HG02970 (cell line): ENCODE data around the gene TMC1.
"Not testable (repeated sequence)": the region's sequence is repeated elsewhere in the genome, so short reads cannot be mapped to it uniquely, and the experiment has no call there.

ENCODE experiments used
- ATAC-seq: cut with Tn5 transposase; IDR thresholded peaks from one replicate; pipeline ENCODE4 v1.9.1; 2021; ENCODE audit warnings: mild to moderate bottlenecking, moderate library complexity, moderate number of reproducible peaks; ENCODE audit not compliant: unreplicated experiment, low FRiP score

Gene TMC1

DNA sequence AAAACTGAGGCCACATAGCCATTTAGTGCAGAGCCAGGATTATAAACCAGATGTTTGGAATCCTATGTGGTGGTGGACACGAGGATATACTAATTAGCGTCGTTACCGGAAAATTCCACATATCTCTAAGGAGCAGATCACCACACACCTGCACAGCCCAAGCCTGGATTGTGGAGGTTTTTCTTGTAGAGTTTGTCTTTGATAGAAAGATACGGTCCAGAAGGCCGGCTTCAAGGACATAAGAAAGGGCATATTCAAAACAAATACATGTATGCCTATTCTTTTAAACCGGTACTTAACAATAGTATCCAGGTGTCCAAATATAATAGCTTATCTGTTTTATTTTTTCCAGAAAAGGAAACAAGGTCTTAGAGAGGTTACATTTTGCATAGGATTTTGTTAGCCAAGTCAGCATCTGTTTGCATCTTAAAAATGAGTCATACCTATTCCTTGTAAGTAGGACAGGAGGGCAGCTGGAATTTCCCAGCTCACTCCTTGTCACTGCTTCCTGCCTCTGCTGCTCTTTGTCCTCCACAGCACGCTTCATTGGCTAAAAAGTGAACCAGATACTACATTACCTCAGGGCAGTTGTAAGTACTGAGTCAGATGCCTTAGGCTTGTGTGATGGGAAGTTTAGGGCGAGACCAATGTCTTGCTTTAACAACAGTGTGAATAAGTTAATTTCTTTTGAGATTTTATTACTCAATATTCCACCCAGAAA lies 3.6 kb downstream of the TMC1 start:
- ATAC-seq, result no peak

DNA sequence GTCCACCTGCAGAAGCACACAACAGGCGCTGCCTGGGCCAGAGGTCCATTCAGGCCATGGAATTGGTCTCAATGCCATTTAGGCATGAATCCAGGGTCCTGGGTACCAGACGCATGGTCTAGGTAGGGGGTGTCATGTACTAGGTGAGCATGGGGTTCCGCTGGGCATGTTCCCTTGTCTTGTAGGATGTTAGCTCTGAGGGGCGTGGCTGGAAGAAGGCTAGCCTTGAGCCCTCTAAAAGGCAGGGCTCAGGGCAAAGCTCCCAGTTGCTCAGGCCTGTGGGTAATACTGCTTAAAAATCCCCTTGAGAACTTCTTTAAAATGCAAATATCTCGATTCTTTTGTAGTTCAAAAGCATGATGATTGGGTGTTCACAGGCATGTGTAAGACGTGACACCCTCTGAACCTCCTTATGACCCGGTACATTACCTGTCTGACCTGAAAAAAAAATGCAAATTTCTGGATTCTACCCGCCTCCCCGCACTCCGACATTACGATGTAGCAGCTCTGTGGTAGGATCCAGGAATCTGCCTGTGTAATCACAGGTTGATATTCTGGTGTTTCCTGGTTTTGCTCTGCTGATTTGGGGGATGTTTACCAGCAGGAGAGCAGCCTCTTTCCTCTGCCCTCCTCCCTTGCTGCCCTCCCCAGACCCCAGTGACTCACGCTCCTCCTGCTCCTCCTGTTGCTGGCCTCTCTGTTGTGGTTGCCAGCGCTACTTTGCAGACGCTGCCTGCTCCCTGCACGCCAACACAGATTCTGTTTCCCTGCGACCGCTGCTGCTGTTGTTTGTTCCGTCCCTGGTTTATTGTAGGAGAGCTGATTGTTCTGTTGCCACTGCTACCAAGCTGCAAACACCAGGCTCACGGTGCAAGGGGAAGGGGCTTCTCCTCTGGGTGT lies 5.7 kb downstream of the TMC1 start:
- peak; percentile 65 for ATAC-seq

DNA sequence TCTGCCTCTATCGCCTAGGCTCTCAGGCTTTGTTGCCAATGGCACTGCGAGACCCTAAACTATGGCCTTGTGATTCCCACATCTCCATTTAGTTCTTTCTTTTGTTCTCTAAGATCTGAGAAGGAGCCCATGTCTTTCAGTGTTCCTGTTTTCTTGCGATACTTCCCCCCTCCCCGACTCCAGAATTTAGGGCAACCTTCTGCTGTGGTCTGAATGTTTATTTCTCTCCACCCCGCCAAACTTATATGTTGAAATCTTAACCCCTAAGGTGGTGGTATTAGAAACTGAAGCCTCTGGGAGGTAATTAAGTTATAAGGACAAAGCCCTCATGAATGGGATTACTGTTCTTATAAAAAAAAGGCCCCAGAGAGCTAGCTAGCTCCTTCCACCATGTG lies 6.4 kb downstream of the TMC1 start:
- no peak for ATAC-seq

DNA sequence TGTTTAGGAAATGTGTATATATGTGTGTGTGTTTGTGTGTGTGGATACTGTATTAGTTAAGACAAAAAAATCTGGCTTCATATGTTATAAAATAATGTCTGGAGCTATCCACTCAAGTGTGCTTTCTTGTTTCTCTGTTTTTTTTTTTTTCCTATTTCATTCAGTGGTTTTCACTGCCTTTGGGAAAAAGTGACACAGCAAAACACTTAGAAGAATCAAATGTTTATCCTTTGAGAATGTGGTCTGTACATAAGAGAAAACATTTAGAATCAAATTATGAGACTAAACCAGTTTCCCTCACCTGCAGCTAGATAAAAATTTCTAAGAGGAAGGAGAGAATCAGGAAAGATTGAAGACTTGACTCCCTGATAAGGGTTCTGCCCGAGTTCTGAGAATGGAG lies 8.1 kb downstream of the TMC1 start:
- ATAC-seq, result no peak

DNA sequence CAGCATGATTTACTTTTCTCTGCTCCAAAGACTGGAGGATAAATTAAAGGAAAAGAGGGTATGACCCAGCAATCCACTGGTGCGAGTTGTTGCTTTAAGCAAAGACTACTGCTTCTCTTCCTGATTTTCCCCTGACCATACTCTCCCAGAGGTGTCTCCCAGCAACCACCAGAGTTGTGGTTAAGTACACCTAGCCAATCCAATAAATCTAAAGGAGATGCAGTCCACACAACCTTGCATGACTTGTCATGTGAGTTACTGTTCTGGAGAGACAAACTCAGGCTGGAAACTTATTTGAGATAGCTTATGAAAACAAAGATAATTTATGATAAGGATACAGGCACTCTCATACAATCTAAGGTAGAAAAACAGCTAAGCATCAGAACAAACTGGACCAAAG lies 11.9 kb downstream of the TMC1 start:
- ATAC-seq, result no peak

DNA sequence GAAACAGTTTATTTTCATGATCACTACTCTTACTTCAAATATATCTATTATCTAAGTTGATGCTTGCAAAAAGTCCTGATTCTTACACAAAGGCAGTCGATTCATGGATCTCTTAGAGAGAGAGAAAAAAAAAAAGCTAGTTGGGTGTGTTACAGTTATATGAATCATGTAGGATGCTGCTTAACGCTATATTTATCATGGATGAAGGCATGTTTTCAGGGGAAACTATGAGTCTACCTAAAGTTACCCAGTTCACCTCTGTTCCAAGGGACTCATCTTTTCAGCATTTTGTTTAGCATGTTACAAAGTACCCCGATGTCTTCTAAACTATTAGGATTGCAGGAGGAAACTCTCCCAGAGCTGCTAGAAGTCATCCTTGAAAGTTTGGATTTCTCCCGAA lies 13.5 kb downstream of the TMC1 start:
- no peak for ATAC-seq

DNA sequence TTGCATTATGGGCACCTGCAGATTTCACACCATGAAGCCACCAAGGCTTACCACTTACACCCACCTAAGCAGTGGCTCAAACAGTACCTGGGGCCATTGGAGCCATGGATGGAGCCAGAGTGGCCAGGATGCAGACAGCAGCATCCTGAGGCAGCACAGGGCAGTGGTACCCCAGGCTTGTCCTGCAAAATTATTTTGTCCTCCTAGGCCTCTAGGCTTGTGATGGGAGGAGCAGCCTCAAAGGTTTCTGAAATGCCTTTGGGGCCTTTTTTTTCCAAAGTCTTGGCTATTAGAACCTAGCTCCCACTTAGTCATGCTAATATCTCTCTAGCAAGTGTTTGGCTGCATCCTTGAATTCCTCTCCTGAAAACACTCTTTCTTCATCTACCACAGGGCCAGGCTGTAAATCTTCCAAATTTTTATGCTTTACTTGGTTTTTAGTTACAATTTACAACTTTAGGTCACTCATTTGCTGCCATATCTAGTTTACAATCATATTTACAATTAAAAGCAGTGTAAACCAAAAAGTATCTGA lies 15.7 kb downstream of the TMC1 start:
- ATAC-seq, result no peak

DNA sequence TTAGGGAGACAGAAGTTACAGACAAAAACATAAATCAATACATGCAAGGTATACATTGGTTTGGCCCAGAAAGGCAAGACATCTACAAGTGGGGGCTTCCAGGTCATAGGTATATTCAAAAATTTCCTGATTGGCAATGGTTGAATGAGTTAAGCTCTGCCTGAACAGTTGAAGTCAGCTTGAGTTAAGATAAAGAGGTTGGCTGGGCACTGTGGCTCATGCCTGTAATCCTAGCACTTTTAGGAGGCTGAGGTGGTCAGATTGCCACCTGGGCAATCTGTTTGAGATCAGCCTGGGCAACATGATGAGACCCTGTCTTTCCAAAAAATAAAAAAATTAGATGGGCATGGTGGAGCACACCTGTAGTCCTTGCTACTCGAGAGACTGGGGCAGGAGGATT lies 16.3 kb downstream of the TMC1 start:
- no peak for ATAC-seq

DNA sequence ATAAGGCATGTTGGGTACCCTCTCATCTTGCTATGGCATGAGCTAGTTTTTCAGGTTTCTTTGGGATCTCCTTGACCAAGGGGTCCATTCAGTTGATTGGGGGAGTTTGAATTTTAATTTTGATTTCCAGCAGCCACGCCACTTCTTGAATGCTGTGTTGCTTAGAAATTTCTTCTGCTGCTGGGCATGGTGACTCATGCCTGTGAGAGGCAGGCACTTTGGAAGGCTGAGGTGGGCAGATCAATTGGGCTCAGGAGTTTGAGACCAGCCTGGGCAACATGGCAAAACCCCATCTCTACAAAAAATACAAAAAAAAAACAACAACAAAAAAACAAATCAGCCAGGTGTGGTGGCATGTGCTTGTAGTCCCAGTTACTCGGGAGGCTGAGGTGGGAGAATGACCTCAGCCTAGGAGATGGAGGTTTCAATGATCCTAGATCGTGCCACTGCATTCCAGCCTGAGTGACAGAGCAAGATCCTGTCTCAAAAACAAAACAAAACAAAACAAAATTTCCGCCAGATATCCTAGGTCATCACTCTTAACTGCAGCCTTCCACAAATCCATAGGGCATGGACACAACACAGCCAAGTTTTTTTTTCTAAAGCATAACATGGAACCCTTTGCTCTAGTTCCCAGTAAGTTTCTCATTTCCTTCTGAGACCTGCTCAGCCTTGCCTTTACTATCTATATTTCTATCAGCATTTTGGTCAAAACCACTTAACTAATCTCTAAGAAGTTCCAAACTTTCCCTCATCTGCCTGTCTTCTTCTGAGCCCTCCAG lies 17.7 kb downstream of the TMC1 start:
- ATAC-seq, result no peak

DNA sequence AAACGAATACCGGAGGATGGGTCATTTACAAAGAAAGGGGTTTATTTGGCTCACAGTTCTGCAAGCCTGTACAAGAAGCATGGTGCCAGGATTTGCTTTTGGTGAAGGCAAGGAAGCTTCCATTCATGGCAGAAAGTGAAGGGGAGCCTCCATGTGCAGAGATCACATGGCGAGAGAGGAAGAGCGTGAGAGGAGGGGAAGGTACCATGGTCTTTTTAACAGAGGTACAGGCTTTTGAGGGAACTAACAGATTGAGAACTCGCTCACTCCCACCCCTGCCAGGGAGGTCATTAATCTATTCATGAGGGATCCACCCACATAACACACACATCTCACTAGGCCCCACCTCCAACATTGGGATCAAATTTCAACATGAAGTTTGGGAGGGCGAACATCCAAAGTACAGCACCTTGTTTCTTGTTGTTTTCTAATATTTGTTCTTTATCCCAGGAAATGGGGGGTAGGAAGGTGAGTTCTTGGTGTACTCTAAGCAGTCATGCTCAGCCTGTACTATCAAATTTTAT lies 18.5 kb downstream of the TMC1 start:
- ATAC-seq, result no peak

DNA sequence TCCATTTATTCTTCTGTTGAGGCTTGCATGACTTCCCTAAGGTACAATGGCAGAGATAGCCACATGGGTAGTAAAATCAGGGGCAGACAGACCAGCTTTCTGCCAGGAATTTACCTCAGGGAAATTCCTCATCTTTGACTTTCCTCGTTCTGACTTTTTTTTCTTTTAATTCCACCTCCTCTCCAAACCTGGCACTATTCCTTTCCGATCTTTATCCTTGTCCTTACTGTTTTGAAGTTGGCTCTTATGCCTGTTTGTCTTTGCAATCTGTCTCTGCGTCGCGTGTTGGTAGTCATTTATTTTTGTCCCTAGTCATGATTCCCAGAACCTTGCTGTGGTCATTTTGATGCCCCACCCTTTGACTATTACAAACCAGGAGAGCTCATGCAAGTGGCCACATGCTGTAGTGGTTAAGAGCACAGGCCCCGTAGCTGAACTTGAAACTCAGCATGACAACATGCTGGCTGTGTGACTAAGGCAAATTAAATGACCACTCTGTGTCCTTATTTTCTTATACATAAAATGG lies 19.0 kb downstream of the TMC1 start:
- no peak for ATAC-seq

DNA sequence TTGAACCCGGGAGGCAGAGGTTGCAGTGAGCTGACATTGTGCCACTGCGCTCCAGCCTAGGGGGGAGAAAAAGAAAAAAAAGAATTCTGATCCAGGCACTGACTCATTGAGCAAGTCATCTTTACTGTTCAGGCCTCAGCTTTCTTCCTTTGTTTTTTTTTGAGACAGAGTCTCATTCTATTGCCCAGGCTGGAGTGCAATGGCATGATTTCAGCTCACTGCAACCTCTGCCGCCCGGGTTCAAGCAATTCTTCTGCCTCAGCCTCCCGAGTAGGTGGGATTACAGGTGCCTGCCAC lies 21.1 kb downstream of the TMC1 start:
- ATAC-seq, result not testable (repeated sequence)

DNA sequence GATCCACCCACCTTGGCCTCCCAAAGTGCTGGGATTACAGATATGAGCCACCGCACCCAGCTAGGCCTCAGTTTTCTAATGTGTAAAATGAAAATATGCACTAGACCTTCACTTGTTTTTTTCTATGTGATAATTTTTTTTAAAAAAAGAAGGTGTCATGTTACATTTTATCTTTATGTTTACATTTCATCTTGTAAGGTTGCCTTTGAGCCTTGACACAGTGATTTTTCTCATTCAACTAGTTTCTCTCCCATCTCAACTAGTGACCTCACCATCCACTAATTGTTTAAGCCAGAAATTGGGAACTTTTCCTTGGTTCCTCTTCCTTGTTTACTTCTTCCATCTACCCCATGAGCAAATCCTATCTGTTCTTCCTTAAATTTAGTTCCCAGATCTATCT lies 21.5 kb downstream of the TMC1 start:
- no peak for ATAC-seq

DNA sequence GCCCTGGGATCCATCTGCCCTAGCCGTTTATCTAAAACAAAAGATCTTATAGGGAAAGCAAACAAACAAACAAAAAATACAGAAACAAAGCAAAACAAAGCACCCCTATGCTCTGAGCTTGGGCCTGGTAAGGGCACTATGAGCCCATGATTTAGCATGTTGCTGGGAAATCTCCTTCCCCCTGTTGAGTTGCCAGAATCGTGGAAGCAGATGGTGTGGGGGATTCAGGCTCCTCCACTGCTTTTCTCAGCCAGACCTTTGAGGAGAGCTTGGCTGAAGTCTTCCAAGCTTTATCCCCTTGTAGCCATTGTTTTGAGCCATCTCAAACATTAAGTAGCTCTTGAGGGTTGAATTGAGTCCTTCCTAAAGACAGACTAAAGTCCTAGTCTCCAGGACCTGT lies 29.9 kb downstream of the TMC1 start:
- ATAC-seq, result no peak

DNA sequence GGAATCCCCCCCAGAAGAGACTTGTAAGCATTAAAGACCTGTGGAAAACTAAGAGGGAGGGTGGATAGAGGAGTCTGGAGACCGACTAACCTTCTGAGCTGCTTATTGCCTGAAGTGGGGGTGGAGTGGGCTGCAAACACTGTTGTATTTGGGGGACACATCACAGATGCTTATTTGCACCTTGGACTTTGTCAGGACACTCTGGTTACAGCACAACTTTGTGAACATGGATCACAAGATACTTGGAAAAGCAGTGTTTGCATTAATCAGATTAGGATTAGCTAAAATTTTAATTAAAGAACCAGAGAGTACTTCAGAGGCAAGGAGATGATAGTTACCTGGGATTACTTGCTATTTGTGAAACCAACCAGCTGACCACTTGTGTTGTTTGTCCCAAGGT lies 30.9 kb downstream of the TMC1 start:
- no peak for ATAC-seq

DNA sequence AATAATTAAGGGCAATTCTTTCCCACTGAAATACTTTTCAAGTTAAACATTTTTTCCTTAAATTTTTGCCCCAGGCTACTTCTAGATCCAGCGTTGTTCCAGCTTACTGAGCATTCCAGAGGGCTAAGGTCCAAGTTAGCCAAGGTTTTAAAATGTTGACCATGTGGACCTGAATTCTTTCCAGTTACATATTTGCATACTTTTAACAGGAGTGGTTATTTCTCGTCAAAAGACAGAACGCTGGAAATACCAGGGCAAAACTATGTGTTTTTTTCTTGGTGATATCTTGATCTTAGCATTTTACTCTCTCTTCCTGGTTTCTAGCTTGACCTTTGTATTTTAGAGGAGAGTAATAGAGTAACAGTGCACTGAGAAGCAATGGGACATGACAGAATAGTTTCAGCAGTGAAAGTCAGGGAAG lies 32.8 kb downstream of the TMC1 start:
- ATAC-seq, result no peak

DNA sequence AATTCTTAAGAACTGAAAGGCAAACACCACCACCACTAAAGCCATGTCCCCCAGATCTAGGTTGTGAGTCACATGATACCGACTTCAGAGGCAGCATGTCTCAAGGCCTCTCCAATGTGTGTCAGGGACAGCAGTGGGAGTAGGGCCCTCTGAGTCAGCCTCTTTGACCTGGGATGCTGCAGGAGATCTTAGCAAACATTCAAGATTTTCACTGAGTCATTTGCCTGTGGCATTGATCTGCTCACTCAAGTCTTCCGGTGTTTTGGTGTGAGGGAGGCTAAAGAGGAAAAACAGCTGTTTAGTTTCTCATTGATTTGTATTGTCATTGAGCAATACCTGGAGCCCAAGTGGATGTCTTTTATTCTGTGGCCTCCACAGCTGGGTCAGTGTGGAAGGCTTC lies 36.1 kb downstream of the TMC1 start:
- ATAC-seq, result no peak

DNA sequence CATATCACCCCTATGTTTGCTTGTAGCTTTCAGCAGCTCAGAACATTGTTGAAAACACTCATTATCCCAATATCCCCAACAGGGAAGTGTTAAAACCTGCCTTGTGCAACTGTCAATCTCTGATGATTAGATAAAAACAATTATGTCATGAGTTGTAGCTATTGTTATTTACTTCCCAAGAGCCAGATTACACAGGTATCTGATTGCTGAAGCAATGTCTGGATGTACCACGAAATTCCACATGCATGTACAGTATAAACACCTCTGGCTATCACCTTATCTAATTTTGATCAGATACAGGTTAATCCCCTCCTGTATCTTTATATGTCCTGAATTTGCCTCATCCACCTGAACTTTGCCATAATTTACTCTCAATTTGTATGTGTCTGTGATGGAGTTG lies 38.7 kb downstream of the TMC1 start:
- no peak for ATAC-seq

DNA sequence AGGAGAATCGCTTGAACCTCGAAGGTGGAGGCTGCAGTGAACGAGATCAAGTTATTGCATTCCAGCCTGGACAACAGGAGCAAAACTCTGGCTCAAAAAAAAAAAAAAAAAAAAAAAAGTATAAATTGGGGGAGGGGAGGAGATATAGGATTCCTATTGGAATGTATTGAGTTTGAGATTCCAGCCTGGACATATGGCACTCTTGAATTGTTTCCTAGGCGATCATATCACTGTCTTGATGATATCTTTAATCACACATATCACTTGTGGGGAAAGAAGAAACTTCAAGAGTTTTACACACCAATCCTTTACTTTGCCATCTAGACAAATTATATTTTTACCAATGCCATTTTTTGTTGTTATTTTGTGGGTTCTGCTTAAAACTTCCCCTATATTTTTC lies 42.4 kb downstream of the TMC1 start:
- no peak for ATAC-seq

DNA sequence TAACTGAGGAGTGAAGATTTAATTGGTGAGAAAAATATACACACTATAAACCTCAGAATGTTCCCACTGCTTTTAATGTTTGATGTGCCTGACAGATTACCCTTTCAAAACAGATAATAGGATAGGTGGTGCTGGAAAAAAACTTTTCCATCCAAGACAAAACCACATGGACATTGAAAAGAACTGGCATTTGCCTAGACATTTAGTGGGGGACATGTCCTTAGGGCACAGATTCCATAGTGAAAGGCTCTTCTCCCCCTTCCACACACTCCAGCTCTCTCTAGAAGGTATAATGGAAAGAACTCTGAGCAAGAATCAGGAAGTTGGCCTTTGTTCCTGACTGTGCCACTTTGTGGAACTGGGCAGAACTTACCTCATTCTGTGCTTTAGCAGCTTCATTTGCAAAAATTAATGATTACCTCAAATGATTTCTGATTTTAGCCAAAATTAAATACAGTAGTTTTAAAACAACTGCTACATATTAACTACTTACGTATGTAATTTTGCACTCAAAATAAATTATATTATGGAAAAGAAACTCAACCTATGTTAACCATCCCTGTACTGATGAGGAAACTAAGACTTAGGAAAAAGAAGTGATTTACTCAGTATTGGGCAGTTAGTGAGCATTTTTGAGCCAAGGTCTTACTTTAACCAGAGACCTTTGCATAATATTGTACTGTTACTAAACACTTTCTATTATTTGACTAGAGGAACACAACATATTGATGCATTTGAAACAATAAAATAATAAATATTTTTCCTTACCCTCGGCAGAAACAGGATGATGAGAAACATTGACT lies 43.3 kb downstream of the TMC1 start:
- ATAC-seq, result no peak
